Heart right ventricle (tissue), 16 donors: ENCODE measurements around the gene C17orf100. TPM values are rescaled to one million over a fixed set of nuclear protein-coding genes. Genes with fewer than 3 reads are reported as not detected.
A peak's percentile ranks its signal among the peaks of the same experiment; 100 is the strongest.

Experiments used
- ATAC-seq, 8 donors: fragments of 200-7000 bp; cut with Tn5 transposase; one replicate each; pipeline ENCODE4 v1.9.1; 2020; ENCODE audit warnings: mild to moderate bottlenecking in 8 of 8, moderate library complexity in 8 of 8, moderate number of reproducible peaks in 1 of 8
- DNase-seq, 2 donors: peaks; one replicate each; pipeline ENCODE4 v3.0.0-alpha.2; 2020
- H3K27ac ChIP-seq, 10 donors: fragments of 200-600 bp; sonication (generic) in 2 of 10; one replicate each; pipeline versions ENCODE4 v1.5.0 to v1.8.0; 2020 to 2022; ENCODE audit warnings: mild to moderate bottlenecking in 3 of 10
- H3K27me3 ChIP-seq, 7 donors: fragments of 200-600 bp; one replicate each; pipeline ENCODE4 v1.8.0; 2021 to 2022; ENCODE audit warnings: mild to moderate bottlenecking in 2 of 7
- H3K36me3 ChIP-seq, 9 donors: fragments of 200-600 bp; sonication (generic) in 1 of 9; one replicate each; pipeline versions ENCODE4 v1.5.0 to v1.8.0; 2020 to 2022; ENCODE audit warnings: mild to moderate bottlenecking in 2 of 9
- H3K4me1 ChIP-seq, 9 donors: fragments of 200-600 bp; sonication (generic) in 1 of 9; one replicate each; pipeline versions ENCODE4 v1.5.0 to v1.8.0; 2020 to 2022; ENCODE audit warnings: mild to moderate bottlenecking in 4 of 9
- H3K4me3 ChIP-seq, 10 donors: fragments of 200-600 bp; sonication (generic) in 2 of 10; one replicate each; pipeline versions ENCODE4 v1.5.0 to v1.8.0; 2020 to 2022; ENCODE audit warnings: mild to moderate bottlenecking in 7 of 10, moderate library complexity in 2 of 10
- H3K9me3 ChIP-seq, 11 donors: fragments of 200-600 bp in 10 of 11; sonication (generic) in 2 of 11; one replicate each; pipeline versions ENCODE4 v1.5.0 to v1.8.0; 2013 to 2022; ENCODE audit warnings: mild to moderate bottlenecking in 2 of 11, control low read depth in 1 of 11, moderate library complexity in 1 of 11
- WGBS, 2 donors: extraction: QIAGEN DNeasy Blood & Tissue Kit; methylation state at CpG; one replicate each; pipeline ENCODE4 v1.1.7; 2013; ENCODE audit warnings: inconsistent platforms in 1 of 2; 5-methylcytosine and 5-hydroxymethylcytosine counted together
- intact Hi-C, 10 donors: fragments of 100-400 bp; cut with DNase I; formaldehyde crosslinking; loops; one replicate each; pipeline versions ENCODE4 v1.11.1 to v1.14.2; 2022
- polyA plus RNA-seq, 2 donors: library from polyadenylated mRNA; stranded (reverse); fragments of 200-250 nt; gene quantifications; one replicate each; pipeline ENCODE4 v1.2.3, GENCODE V29; 2013
- total RNA-seq, 10 donors: library from RNA; stranded (reverse); fragmentation: NEBNext Ultra II Directional in 3 of 10; extraction: Animal tissue kit (Norgen Biotek cat#: 25700) in 3 of 10; gene quantifications; one replicate each; pipeline versions ENCODE4 v1.2.1 to v1.2.4, GENCODE V29; 2021 to 2023
- TF ChIP-seq, protein P1 (sequence below), 9 donors: fragments of 200-600 bp; sonication (generic) in 2 of 9; IDR thresholded peaks; one replicate each; pipeline versions ENCODE4 v1.5.0 to v1.8.0; 2021 to 2022; ENCODE audit warnings: antibody characterized with exemption in 9 of 9, mild to moderate bottlenecking in 5 of 9, moderate library complexity in 1 of 9
- donor health status: Arrhythmogenic right ventricular cardiomyopathy.
- donor health status: ischemic (EF 13 %, LVEDD 7.1; RV severe dilation, severe dysfunction).
- donor health status: healthy with polysubstance abuse.
- donor health status: DM: no; HTN: yes; CAD: no.
- donor health status: DM: no; HTN: no; CAD: no.
- donor health status: ischemic (EF 25% LVEDD 6.9; RV normal size, moderate dysfunction).
- donor health status: ischemic (EF 25% LVEDD 5.7; RV mildly dilated, moderate dysfunction).
- donor health status: healthy.
- donor health status: DM: yes; HTN: yes; CAD: no.
- donor health status: Ischemic cardiomyopathy.
- donor health status: ischemic (EF 35%, LVEDD 5.7; RV mildly dilated, moderate dysfunction).
- donor health status: nonischemic (EF 11% LVEDD 7.7; RV severe dilation, severe dysfunction).
- donor health status: DM: yes; HTN: yes; CAD: no.
- donor health status: PGD.
- donor health status: ischemic (EF 29% LVEDD 5.4; RV normal size, mild dysfunction).
- donor health status: nonischemic (EF 23%, LVEDD 6.1; RV moderate dilation, normal function).

Gene C17orf100
- total and polyA plus RNA-seq, 12 donors: 0.30 to 1.4 (median 0.73) TPM; not detected in 1

DNA sequence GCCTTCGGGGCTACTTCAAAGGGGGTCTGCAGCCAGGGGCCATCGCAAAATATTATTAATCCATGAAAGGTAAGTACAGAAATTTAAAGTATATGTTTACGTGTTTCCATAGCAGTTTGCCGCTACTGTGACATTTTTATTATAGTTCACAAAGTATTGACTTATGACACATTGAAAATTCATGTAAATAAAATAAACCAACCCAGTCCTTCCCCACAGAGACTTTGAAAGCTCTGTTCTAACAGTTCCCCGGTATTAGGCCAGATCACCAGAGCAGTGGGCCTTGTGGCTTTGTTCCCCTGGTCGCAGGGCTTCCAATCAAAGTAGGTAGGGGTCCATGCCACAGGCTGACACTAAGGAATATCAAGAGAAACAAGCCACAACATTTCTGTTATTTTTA lies 24.9 kb upstream of the C17orf100 start:
- intact Hi-C loops: loop anchor here in 1 of 10 donors (10.0 kb wide), 1 partner anchor 152 kb away; no protein-coding TSS in a partner anchor
- TF ChIP-seq, protein P1, sequence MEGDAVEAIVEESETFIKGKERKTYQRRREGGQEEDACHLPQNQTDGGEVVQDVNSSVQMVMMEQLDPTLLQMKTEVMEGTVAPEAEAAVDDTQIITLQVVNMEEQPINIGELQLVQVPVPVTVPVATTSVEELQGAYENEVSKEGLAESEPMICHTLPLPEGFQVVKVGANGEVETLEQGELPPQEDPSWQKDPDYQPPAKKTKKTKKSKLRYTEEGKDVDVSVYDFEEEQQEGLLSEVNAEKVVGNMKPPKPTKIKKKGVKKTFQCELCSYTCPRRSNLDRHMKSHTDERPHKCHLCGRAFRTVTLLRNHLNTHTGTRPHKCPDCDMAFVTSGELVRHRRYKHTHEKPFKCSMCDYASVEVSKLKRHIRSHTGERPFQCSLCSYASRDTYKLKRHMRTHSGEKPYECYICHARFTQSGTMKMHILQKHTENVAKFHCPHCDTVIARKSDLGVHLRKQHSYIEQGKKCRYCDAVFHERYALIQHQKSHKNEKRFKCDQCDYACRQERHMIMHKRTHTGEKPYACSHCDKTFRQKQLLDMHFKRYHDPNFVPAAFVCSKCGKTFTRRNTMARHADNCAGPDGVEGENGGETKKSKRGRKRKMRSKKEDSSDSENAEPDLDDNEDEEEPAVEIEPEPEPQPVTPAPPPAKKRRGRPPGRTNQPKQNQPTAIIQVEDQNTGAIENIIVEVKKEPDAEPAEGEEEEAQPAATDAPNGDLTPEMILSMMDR (IDR thresholded peaks at IDR 0.05): no peak
- Histone ChIP-seq H3K27me3 (no peaks in the 10 kb centered on the region), H3K9me3 (no peaks in the 10 kb centered on the region), H3K4me1 (no peaks in the 10 kb centered on the region), H3K27ac (no peak overlapping the region), H3K4me3 (no peak overlapping the region), H3K36me3 (peaks cover 0 to 97% (median 24%) of the 10 kb centered on the region in 9 donors)
- DNase-seq (no peak), ATAC-seq (no peak)
- 89 to 90% methylated on average over 6 of the region's 6 CpGs for WGBS, 2 donors

DNA sequence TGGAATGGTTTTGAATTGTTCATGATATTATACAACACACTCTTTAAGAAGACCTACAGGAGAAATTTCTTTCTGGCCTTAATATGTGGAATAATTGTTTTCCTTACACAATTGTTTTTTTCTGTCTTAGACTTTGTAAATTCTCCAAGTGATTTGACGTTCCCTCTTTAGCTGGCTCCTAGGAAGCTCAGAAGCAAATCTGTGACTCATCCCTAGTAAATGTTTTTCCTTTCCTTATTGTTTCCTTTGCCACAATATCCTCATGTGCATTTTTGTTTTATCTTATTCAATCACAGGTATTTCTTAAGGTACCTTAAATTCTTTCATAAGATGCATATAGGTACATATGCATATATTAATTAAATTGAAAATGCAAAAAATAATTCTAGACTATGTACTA lies 24.5 kb upstream of the C17orf100 start:
- 57 to 71% methylated on average over 1 of the region's 1 CpG for WGBS, 2 donors
- Histone ChIP-seq H3K4me1 (peaks cover 0 to 3% (median 0%) of the 10 kb centered on the region in 9 donors), H3K27me3 (no peaks in the 10 kb centered on the region), H3K4me3 (no peak overlapping the region), H3K27ac (no peak overlapping the region), H3K9me3 (no peaks in the 10 kb centered on the region), H3K36me3 (peaks cover 0 to 97% (median 20%) of the 10 kb centered on the region in 9 donors)
- DNase-seq (no peak), ATAC-seq (no peak)
- intact Hi-C loops: loop anchor here in 1 of 10 donors (10.0 kb wide), 1 partner anchor 152 kb away; no protein-coding TSS in a partner anchor
- TF ChIP-seq, protein P1 (IDR thresholded peaks at IDR 0.05): no peak

- DNase-seq: no peak
- Histone ChIP-seq H3K27ac (no peak overlapping the region), H3K27me3 (no peaks in the 10 kb centered on the region), H3K9me3 (no peaks in the 10 kb centered on the region), H3K36me3 (peaks cover 0 to 97% (median 36%) of the 10 kb centered on the region in 9 donors), H3K4me1 (peaks cover 0 to 12% (median 0%) of the 10 kb centered on the region in 9 donors), H3K4me3 (no peak overlapping the region)
- WGBS, 2 donors: 95 to 100% methylated on average over 1 of the region's 1 CpG
- ATAC-seq: no peak
- TF ChIP-seq, protein P1 (IDR thresholded peaks at IDR 0.05): no peak
- intact Hi-C loops: no loop called here
These were observed 21.2 kb upstream of the C17orf100 start for GRCh38 chr17:6630390-6630789.

GRCh38 chr17:6632530-6632929 lies 19.0 kb upstream of the C17orf100 start:
- peaks cover 0 to 78% (median 33%) of the 10 kb centered on the region in 9 donors for H3K36me3 ChIP-seq
- H3K27ac ChIP-seq: no peak overlapping the region
- DNase-seq (no peak), ATAC-seq (peak in 3 of 8 donors; percentile 59 to 87 (median 63))
- intact Hi-C loops: no loop called here
- no peak overlapping the region for H3K4me3 ChIP-seq
- H3K4me1 ChIP-seq: peaks cover 0 to 12% (median 0%) of the 10 kb centered on the region in 9 donors
- TF ChIP-seq, protein P1 (IDR thresholded peaks at IDR 0.05): no peak
- no peaks in the 10 kb centered on the region for H3K27me3 ChIP-seq
- no peaks in the 10 kb centered on the region for H3K9me3 ChIP-seq
